22Rv1 (cell line): ENCODE data around the gene SELENOM.

Source experiments
- ZFX ChIP-seq: fragments of 450-650 bp; IDR thresholded peaks from 2 replicates; pipeline ENCODE4 v1.6.1; 2017; ENCODE audit warnings: antibody characterized with exemption, borderline replicate concordance
- TF ChIP-seq, protein P1 (sequence below): fragments of 450-650 bp; IDR thresholded peaks from 2 replicates; pipeline ENCODE4 v1.5.1; 2017; ENCODE audit warnings: mild to moderate bottlenecking

DNA sequence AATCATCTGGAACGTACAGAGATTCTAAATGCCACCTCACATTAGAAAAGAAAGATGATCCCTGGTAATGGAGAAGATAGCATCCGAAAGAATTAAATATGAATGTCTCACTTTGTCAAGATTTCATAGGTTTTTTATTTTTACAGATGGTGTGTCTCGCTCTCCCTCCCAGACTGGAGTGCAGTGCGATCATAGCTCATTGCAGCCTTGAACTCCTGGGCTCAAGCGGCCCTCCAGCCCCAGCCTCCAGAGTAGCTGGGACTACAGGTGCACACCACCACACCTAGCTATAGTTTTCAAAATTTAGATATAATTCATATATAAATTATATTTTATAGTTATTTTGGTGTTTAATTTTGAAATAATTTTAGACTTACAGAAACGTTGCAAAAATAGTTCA is 43.0 kb downstream of the SELENOM start:
- TF ChIP-seq, protein P1, sequence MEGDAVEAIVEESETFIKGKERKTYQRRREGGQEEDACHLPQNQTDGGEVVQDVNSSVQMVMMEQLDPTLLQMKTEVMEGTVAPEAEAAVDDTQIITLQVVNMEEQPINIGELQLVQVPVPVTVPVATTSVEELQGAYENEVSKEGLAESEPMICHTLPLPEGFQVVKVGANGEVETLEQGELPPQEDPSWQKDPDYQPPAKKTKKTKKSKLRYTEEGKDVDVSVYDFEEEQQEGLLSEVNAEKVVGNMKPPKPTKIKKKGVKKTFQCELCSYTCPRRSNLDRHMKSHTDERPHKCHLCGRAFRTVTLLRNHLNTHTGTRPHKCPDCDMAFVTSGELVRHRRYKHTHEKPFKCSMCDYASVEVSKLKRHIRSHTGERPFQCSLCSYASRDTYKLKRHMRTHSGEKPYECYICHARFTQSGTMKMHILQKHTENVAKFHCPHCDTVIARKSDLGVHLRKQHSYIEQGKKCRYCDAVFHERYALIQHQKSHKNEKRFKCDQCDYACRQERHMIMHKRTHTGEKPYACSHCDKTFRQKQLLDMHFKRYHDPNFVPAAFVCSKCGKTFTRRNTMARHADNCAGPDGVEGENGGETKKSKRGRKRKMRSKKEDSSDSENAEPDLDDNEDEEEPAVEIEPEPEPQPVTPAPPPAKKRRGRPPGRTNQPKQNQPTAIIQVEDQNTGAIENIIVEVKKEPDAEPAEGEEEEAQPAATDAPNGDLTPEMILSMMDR: no peak
- no peak for TF ChIP-seq ZFX
